ENCODE data around the gene AUTS2.

AUTS2 gene

GRCh38 chr7:70377957-70378356, 779.7 kb downstream of the AUTS2 start:
- DNase-seq (ENCODE audit: low read depth in 2 of 2) = no peak

DNA sequence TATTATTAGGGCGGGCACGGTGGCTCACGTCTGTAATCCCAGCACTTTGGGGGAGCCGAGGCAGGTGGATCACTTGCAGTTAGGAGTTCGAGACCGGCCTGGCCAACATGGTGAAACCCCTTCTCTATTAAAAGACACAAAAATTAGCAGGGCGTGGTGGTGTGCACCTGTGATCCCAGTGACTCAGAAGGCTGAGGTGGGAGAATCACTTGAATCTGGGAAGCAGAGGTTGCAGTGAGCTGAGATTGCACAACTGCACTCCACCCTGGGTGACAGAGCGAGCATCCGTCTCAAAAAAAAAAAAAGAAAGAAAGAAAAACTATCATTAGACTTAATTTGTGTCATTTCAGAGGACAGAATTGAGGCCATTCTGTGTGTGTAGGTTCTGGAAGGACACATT, 780.9 kb downstream of the AUTS2 start:
- no peak for DNase-seq (ENCODE audit: low read depth in 2 of 2)

GRCh38 chr7:70380421-70381015, 782.2 kb downstream of the AUTS2 start:
- DNase-seq (ENCODE audit: low read depth in 2 of 2) = no peak

GRCh38 chr7:70383066-70383782, 784.9 kb downstream of the AUTS2 start:
- no peak for DNase-seq (ENCODE audit: low read depth in 2 of 2)

DNA sequence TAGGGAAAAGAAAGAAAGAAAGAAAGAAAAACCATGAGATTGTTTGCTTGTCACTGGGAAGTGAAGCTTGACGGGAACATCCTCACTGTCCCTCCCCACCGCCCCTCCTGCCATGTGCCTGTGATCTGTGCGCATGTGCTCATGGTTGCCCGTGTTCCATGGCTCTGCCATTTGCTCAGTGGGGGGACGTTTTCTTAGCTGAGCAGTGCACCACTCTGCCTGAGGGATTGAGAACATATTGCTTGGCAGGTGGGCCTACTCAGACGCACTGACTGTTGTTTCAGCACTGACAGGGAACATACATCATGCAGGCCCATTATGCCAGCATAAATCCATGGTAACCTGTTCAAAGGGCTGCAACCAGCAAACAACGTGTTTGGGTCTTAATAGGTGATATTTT, 785.7 kb downstream of the AUTS2 start:
- DNase-seq (ENCODE audit: low read depth in 2 of 2) = no peak

DNA sequence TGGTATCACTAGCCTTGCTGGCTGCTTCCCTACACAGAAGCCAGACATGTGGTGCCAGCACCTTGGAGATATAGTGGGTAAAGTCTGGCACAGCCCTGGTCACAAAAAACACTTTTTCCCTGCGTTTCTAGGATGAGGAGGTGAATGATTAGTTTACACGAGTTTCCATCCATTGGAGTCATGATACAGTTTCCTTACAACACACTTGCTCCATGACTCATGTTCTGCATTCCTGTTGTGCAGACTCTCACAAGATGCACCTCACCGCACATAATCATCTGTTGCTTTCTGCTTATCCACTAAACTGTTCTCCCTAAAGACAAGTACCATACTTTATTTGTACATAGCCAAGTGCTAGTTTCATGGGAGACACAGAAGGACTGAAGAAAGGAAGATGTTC, 786.6 kb downstream of the AUTS2 start:
- no peak for DNase-seq (ENCODE audit: low read depth in 2 of 2)

GRCh38 chr7:70387217-70387616, 788.9 kb downstream of the AUTS2 start:
- no peak for DNase-seq (ENCODE audit: low read depth in 2 of 2)

- DNase-seq (ENCODE audit: low read depth in 2 of 2) = no peak
These were observed 791.4 kb downstream of the AUTS2 start for GRCh38 chr7:70389531-70390151.

- no peak for DNase-seq (ENCODE audit: low read depth in 2 of 2)
These were observed 792.0 kb downstream of the AUTS2 start for GRCh38 chr7:70390251-70390650.

DNA sequence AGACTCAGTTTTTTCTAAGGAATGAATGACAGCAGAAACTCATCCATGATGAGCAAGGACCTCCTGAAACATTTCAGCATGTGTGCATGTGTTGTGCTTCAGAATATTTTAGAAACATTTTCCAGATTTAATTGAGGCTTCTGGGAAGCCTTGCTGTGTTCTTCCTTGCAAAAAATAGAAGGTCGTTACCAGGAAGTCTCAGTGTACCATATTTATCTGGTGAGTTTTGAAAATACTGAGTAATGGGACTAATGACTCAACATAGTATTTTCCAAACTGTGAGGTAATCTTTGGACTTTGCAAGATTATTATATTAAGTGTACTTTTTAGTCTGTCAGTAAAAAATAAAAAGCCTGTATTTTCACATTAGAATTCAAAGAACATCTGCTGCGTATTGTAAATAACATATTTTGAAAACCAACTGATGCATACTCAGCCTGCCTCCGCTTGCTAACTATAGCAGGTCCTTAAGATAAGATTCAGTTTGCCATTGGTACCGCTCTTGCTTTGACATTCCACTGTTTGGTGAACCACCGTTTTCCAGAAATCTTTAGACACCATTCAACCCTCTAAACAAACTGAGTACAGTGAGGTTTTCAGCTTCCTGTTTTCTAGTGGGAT, 794.1 kb downstream of the AUTS2 start:
- DNase-seq (ENCODE audit: low read depth in 2 of 2) = no peak

- no peak for DNase-seq (ENCODE audit: low read depth in 2 of 2)
These were observed 794.7 kb downstream of the AUTS2 start for GRCh38 chr7:70392877-70393435.

DNA sequence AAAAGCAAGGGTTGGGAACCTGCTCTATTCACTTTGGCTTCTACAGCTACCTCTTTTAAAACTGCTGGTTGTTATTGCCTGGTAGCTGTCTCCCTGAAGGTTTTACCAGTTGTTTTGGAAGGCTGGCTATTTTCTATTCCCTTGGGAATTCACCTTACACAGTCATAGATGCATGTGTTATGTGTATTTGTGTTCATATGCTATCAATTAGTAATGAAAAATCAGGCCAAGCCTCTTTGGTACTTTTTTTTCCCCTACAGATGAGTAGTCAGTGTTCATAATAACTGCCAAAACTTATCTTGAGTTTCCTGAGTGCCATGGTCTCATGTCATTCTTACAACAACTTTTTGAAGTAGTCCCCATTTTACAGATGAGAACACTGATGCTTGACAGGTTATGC, 795.7 kb downstream of the AUTS2 start:
- no peak for DNase-seq (ENCODE audit: low read depth in 2 of 2)

- DNase-seq (ENCODE audit: low read depth in 2 of 2) = no peak
These were observed 802.6 kb downstream of the AUTS2 start for GRCh38 chr7:70400829-70401380.

DNA sequence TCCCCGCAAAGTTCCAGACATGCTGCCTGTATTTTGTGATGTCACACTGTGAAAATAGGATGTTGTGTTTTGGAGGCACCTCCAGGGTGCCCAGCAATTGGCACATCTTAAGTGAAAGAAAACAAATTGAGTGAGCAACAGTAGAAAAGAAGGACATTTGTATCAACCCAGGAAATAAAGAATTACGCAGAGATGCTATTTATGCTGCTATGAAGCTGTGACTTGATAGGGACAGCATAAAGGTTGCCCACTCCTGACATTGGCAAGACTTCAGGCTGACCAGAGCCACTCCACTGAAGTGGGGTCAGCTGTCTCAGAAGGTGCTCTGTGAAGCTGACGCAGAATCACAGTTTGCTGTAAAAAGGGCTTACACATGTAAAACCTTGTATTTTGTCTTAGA, 803.8 kb downstream of the AUTS2 start:
- no peak for DNase-seq (ENCODE audit: low read depth in 2 of 2)

DNA sequence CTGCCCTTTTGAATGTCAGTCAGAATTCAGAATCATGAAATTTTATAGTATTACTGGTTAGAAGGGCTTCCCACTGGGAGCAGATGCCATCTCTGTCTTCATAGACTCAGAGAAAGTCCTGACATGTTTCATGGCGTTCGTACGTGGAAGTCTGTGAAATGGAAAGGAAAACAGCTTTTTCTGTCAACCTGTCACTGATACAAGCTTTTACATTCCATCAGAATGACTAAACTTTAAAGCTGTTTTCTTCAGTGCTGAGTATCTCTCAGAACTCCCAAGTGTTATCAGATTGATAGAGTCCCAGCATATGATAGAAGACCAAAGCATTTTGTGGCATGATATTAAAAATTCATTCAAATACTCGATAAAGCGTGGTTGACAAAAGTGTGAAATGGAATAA, 807.0 kb downstream of the AUTS2 start:
- DNase-seq (ENCODE audit: low read depth in 2 of 2) = no peak

DNA sequence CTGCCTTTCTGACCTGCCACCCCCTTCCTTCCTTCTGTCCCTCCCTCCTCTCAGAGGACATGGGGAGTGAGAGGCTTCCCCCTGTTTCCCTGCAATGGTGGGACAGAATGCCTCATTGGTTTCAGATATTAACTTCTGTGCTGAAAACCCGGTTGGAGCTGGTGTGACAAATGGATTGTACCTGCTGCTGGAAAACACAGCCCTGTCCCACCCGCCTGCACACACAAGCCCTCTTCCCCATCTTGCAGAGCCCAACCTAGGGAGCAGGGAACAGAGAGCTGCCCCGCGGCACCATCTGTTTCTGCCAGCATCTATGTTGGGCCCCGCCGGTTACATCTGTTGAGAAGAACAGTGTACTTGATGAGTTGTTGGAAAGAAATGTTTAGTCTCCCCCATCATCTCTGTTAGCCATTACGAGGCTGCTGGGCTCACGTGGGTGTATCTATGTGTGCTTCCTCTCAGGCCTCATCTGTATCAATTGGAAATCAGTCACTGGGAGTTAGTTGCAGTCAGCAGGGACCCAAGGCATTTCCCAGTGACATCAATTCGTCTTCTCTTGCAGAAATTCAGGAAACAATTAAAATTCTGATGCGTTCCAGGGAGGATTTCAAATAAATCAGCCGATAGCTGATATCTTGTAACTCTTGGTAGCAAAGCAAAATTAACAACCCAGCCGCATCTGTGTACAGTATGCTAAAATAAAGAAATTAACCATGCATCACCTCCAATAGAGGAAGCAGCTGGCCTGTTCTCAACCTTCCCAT, 808.1 kb downstream of the AUTS2 start:
- DNase-seq (ENCODE audit: low read depth in 2 of 2) = no peak

DNA sequence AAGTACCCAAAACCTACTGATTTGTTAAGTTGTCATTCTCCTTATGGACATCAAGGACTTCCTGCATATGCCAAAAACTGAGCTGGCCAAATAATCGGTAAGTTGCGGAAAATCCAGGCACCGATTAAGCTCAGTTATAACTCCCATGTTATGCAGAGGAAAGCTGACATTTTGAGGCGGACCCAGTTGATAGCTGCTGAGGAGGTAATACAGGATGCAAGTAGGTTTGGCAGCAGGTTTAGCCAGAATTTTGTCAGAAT, 808.6 kb downstream of the AUTS2 start:
- no peak for DNase-seq (ENCODE audit: low read depth in 2 of 2)

DNA sequence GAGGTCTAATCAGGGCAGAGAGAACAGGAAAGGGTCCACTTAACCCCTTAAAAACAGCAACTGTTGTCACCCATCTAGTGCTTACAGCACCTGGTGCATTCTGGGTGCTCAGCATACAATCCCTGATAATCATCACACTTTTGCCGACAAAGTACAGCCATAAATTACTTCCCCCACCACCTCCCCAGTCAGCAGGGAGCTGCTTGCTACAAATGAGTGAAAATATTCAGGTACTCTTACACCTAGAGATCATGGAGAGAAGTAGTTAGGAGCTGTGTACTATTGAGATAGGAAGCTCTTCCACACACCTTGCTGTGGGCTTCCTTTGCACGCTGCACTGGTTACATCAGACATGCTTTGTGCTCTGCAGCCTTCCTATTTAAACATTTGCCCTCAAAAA, 810.2 kb downstream of the AUTS2 start:
- no peak for DNase-seq (ENCODE audit: low read depth in 2 of 2)

DNA sequence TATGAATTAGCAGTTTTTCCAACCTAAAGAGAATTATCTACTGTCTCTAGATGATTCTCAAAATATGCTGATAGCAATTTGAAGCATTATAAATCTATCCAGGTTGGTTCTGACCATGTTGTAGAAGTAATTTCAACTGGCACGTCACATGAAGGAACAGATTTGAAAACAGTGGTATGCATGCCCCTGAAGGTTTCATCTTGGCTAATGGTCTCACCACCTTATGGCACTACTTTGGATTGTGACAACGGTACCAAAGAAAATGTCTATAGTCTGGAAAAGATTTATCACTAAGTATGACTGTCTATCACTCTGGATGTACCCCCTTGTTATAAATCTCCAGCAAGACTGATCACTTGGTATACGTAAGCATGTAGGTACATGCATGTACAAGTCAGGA, 810.6 kb downstream of the AUTS2 start:
- no peak for DNase-seq (ENCODE audit: low read depth in 2 of 2)

DNA sequence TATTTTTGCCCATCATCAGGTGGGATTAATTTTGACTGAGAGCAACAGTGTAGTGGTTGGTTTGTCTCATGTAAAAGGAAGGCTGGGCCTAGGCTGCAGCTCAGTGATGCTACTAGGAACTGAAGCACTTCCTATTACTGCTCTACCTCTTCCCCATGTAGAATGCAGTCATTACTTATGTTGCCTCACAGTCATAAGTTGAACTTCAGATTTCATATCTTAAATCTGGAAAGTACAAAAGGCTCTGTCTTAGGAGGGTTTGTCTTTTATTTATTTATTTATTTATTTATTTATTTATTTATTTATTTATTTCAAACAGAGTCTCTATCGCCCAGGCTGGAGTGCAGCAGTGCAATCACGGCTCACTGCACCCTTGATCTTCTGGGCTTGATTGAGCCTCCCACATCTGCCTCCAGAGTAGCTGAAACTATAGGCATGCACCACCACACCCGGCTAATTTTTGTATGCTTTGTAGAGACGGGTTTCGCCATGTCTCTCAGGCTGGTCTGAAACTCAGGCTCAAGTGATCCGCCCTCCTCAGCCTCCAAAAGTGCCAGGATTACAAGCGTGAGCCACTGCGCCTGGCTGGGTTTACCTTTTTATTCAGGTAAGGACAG, 812.0 kb downstream of the AUTS2 start:
- DNase-seq (ENCODE audit: low read depth in 2 of 2) = no peak

DNA sequence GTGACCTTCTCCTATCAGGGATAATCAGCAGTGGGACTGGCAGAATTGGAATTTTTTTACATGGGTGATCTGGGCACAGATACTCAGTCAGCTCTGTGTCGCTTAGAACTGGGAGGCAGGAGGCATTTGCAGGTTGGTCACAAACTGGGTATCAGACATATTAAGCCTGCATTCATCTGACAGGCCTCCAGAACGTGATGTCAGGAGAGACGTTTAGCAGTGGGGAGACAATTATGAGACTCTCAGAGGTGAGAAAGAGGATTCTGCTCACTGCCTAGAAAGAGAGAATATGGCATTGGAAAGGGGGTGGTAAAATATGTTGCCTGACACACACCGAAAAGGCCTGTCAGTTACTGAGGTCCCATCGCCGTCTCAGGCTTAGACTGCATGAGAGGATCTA, 816.1 kb downstream of the AUTS2 start:
- DNase-seq (ENCODE audit: low read depth in 2 of 2) = no peak
